Common myeloid progenitor, CD34-positive (primary cell): Measurements from ENCODE around the gene AGTPBP1.
"Not testable (repeated sequence)": the region's sequence is repeated elsewhere in the genome, so short reads cannot be mapped to it uniquely, and the experiment has no call there.

Source experiments
- CTCF ChIA-PET: fragments of 350-600 bp; sonication (Branson Sonifier 250); formaldehyde crosslinking; loops from one replicate; lab custom pipeline; 2021; ENCODE audit warnings: antibody characterized with exemption; lab: Charles Lee
- POLR2A ChIA-PET: fragments of 350-600 bp; sonication (Branson Sonifier 250); formaldehyde crosslinking; loops from one replicate; lab custom pipeline; 2021; ENCODE audit warnings: antibody characterized with exemption; lab: Charles Lee
- DNase-seq, 3 donors: peaks; one replicate each; pipeline versions ENCODE4 v3.0.0 to v3.0.0-alpha.2; 2013
- H3K27ac ChIP-seq, 2 experiments: 1 replicate in 1 of 2; 2 replicates in 1 of 2; pipeline ENCODE4 v1.7.0; 2013; ENCODE audit warnings: inconsistent platforms in 2 of 2, low read length in 2 of 2, mild to moderate bottlenecking in 2 of 2, low read depth in 1 of 2, moderate library complexity in 1 of 2; ENCODE audit not compliant: severe bottlenecking in 2 of 2, insufficient read depth in 1 of 2, poor library complexity in 1 of 2
- H3K27me3 ChIP-seq, 5 experiments: replicated peaks in 2 of 5; 1 replicate in 3 of 5; 2 replicates in 2 of 5; pipeline versions ENCODE4 v1.6.1 to v1.7.0; 2013; ENCODE audit warnings: low read length in 4 of 5, mild to moderate bottlenecking in 2 of 5, moderate library complexity in 2 of 5, inconsistent platforms in 1 of 5; ENCODE audit not compliant: insufficient read depth in 5 of 5, control insufficient read depth in 4 of 5
- H3K36me3 ChIP-seq, 4 experiments: 1 replicate in 2 of 4; 2 replicates in 2 of 4; pipeline versions ENCODE4 v1.6.1 to v1.7.0; 2013; ENCODE audit warnings: low read length in 3 of 4, control low read depth in 1 of 4, mild to moderate bottlenecking in 1 of 4; ENCODE audit not compliant: control insufficient read depth in 4 of 4, insufficient read depth in 4 of 4
- H3K4me1 ChIP-seq, 4 experiments: 1 replicate in 3 of 4; 2 replicates in 1 of 4; pipeline versions ENCODE4 v1.6.1 to v1.7.1; 2013; ENCODE audit warnings: low read length in 3 of 4, mild to moderate bottlenecking in 3 of 4, control low read depth in 1 of 4, inconsistent platforms in 1 of 4, moderate library complexity in 1 of 4; ENCODE audit not compliant: control insufficient read depth in 4 of 4, insufficient read depth in 4 of 4; ENCODE audit errors: control extremely low read depth in 1 of 4
- H3K4me3 ChIP-seq, 7 experiments: 1 replicate in 4 of 7; 2 replicates in 3 of 7; pipeline versions ENCODE4 v1.5.1 to v1.7.0; 2013; ENCODE audit warnings: mild to moderate bottlenecking in 7 of 7, low read length in 6 of 7, moderate library complexity in 6 of 7, inconsistent platforms in 2 of 7, low read depth in 2 of 7, control low read depth in 1 of 7; ENCODE audit not compliant: insufficient read depth in 4 of 7, control insufficient read depth in 1 of 7; ENCODE audit errors: extremely low read depth in 1 of 7
- H3K9me3 ChIP-seq, 5 experiments: 1 replicate in 4 of 5; 2 replicates in 1 of 5; pipeline versions ENCODE4 v1.6.1 to v1.7.1; 2013; ENCODE audit warnings: low read length in 4 of 5, mild to moderate bottlenecking in 2 of 5, inconsistent platforms in 1 of 5, low read depth in 1 of 5, moderate library complexity in 1 of 5; ENCODE audit not compliant: control insufficient read depth in 4 of 5, insufficient read depth in 2 of 5; ENCODE audit errors: control extremely low read depth in 1 of 5
- WGBS: methylation state at CpG from one replicate; pipeline ENCODE4 v1.1.5; 2013; ENCODE audit not compliant: insufficient coverage; 5-methylcytosine and 5-hydroxymethylcytosine counted together

AGTPBP1 gene

DNA sequence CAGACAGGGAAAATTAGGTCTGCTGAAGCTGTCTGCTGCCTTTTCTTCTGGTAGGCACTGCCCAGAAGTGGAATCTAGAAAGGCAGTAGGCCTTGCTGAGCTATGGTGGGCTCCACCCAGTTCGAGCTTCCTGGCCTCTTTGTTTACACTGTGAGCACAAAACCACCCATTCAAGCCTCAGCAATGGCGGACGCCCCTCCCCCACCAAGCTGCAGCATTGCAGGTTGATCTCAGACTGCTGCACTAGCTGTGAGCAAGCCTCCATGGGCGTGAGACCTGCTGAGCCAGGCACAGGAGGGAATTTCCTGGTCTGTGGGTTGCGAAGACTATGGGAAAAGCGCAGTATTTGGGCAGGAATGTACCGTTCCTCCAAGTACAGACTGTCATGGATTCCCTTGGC, 18.5 kb downstream of the AGTPBP1 start:
- ChIA-PET CTCF (interaction anchor here (1.1 kb wide), 1 partner anchor 25 kb away, joined by 3 read pairs; no protein-coding TSS in a partner anchor), POLR2A (no interaction called here)
- peaks cover 0 to 2% (median 0%) of the 10 kb centered on the region in 4 experiments for H3K4me1 ChIP-seq
- no peaks in the 10 kb centered on the region for H3K27me3 ChIP-seq
- H3K9me3 ChIP-seq, result no peaks in the 10 kb centered on the region
- H3K4me3 ChIP-seq, result no peak overlapping the region
- no peak for DNase-seq
- H3K27ac ChIP-seq, result no peak overlapping the region
- WGBS, result 97% methylated on average over 7 of the region's 7 CpGs
- peaks cover 0 to 11% (median 4%) of the 10 kb centered on the region in 4 experiments for H3K36me3 ChIP-seq

DNA sequence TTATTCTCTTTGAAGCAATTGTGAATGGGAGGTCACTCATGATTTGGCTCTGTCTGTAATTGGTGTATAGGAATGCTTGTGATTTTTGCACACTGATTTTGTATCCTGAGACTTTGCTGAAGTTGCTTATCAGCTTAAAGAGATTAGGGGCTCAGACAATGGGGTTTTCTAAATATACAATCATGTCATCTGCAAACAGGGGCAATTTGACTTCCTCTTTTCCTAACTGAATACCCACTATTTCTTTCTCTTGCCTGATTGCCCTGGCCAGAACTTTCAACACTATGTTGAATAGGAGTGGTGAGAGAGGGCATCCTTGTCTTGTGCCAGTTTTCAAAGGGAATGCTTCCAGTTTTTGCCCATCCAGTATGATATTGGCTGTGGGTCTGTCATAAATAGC, 22.3 kb downstream of the AGTPBP1 start:
- CTCF ChIA-PET, H3K9me3 ChIP-seq, POLR2A ChIA-PET, H3K27me3 ChIP-seq, H3K4me3 ChIP-seq, H3K27ac ChIP-seq, DNase-seq: not testable (repeated sequence)
- Histone ChIP-seq H3K4me1 (peaks cover 14 to 29% (median 20%) of the 10 kb centered on the region in 4 experiments), H3K36me3 (peaks cover 0 to 11% (median 4%) of the 10 kb centered on the region in 4 experiments)

DNA sequence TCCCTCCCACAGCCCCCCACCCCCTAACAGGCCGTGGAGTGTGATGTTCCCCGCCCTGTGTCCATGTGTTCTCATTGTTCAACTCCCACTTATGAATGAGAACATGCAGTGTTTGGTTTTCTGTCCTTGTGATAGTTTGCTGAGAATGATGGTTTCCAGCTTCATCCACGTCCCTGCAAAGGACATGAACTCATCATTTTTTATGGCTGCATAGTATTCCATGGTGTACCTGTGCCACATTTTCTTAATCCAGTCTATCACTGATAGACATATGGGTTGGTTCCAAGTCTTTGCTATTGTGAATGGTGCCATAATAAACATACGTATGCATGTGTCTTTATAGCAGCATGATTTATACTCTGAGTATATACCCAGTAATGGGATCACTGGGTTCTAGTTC, 23.9 kb downstream of the AGTPBP1 start:
- POLR2A ChIA-PET, result not testable (repeated sequence)
- no CpG with 5 or more reads among the region's 4 CpGs for WGBS

DNA sequence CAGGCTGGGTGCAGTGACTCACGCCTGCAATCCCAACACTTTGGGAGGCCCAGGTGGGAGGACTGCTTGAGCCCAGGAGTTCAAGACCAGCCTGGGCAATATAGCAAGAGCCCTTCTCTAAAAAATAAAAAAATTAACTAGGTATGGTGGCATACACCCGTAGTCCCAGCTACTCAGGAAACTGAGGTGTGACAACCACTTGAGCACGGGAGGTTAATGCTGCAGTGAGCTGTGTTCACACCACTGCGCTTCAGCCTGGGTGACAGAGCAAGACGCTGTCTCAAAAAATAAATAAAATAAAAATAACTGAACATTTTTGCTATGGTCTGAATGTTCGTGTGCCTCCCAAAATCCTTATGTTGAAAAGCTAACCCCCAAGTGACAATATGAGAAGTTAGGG, 24.5 kb downstream of the AGTPBP1 start:
- Histone ChIP-seq H3K27me3 (no peaks in the 10 kb centered on the region), H3K4me3 (peak overlapping the region in 1 of 7 experiments; percentile 30), H3K27ac (no peak overlapping the region), H3K9me3 (no peaks in the 10 kb centered on the region), H3K36me3 (peaks cover 0 to under 1% (median 0%) of the 10 kb centered on the region in 4 experiments), H3K4me1 (peaks cover 14 to 35% (median 20%) of the 10 kb centered on the region in 4 experiments)
- WGBS, result 100% methylated on average over 3 of the region's 6 CpGs
- CTCF ChIA-PET, result interaction anchor here (0.6 to 1.3 kb wide), 2 partner anchors 21 to 67 kb away, joined by 3 read pairs; no protein-coding TSS in a partner anchor
- POLR2A ChIA-PET, result no interaction called here
- no peak for DNase-seq

More for the DNA sequence above, 23.9 kb downstream of the AGTPBP1 start:
- H3K27me3 ChIP-seq, DNase-seq, CTCF ChIA-PET, H3K9me3 ChIP-seq, H3K36me3 ChIP-seq, H3K27ac ChIP-seq, H3K4me3 ChIP-seq: not testable (repeated sequence)
- peaks cover 14 to 35% (median 20%) of the 10 kb centered on the region in 4 experiments for H3K4me1 ChIP-seq

DNA sequence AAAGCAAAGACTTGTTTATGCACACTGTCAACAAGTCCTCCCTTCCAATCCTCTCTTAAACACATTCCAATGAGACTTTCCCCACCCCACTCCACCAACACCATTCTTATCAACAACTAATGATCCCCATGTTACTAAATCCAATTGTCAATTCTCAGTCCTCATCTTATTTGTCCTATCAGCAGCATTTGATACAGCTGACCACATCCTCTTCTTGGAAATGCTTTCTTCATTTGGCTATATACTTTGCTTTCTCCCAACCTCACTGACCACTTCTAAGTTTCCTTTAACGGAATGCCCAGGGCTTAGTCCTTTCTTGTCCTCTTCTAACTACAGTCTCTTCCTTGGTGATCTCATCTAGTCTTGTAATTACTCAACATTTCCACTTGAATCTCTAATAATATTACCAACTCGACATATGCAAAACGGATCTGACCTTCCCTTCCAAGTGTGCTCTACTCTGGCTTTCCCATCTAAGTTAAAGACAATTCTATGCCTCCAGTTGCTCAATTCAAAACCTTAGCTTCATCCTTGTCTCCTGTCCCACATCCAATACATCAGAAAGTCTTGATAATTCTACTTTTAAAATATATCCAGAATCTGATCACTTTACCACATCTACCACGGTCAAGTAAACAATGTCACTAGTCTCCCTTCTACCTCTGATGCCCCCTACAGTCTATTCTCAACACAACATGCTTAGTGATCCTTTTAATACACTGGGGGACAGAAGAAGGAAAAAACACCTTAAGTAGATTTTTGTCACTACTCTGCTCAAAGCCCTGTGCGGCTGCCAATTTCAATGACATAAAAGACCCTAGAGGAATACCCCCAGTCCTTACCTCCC, 25.5 kb downstream of the AGTPBP1 start:
- ChIA-PET POLR2A (no interaction called here), CTCF (interaction anchor here (0.6 to 2.0 kb wide), 6 partner anchors 9 to 66 kb away, joined by 3 to 7 read pairs (median 4); no protein-coding TSS in a partner anchor)
- peak in 2 of 3 donors; percentile 20 to 24 for DNase-seq
- Histone ChIP-seq H3K27ac (no peak overlapping the region), H3K27me3 (no peaks in the 10 kb centered on the region), H3K4me1 (peaks cover 14 to 35% (median 20%) of the 10 kb centered on the region in 4 experiments), H3K4me3 (peak overlapping the region in 2 of 7 experiments; percentile 30 to 53), H3K36me3 (no peaks in the 10 kb centered on the region), H3K9me3 (no peaks in the 10 kb centered on the region)
- WGBS, result 86% methylated on average over 5 of the region's 5 CpGs

DNA sequence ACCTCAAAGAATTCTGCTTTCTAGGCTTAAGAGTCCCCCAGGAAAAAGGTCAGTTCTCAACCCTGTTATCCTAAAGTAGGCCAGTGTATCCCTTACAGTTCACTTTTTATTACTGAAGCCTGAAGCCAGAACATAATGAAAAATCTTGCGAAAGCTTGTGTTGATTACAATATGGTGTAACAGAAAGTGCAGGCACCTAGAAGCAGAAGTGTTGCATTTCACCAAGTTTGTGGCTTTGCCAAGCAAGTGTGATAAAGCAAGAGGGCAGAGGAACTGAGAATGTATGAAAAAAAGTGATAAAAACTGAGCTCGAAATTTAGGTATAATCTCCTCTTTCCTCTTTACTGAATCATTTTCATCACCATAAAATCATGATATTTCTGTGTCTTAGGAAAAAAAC, 26.2 kb downstream of the AGTPBP1 start:
- H3K36me3 ChIP-seq, result no peaks in the 10 kb centered on the region
- H3K27me3 ChIP-seq, result no peaks in the 10 kb centered on the region
- peaks cover 14 to 35% (median 20%) of the 10 kb centered on the region in 4 experiments for H3K4me1 ChIP-seq
- ChIA-PET CTCF (interaction anchor here (1.2 to 2.0 kb wide), 4 partner anchors 10 to 24 kb away, joined by 3 to 7 read pairs (median 4); no protein-coding TSS in a partner anchor), POLR2A (no interaction called here)
- H3K9me3 ChIP-seq, result no peaks in the 10 kb centered on the region
- WGBS, result 0% methylated on average over 1 of the region's 2 CpGs
- peak overlapping the region in 2 of 7 experiments; percentile 30 to 53 for H3K4me3 ChIP-seq
- H3K27ac ChIP-seq, result no peak overlapping the region
- DNase-seq, result peak; percentile 34 to 84 (median 79)

DNA sequence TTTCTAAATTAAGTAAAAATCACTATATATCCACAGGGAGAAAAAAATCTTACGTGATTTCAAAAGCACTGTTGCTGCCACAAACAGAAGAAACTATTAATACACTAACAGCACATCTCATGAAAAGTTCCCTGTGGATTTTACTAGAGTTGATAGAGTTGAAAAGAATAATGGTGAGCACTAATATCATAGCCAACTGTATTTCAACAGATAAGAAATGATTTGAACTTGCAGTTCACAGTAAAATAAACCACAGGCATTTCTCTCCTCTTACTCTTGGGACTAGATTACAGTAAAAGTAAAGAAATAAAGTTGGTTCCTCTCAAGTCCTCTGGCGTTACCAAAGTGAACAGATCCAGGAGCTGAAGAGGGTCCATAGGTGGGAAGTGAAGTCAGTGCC, 27.9 kb downstream of the AGTPBP1 start:
- Histone ChIP-seq H3K4me1 (peaks cover 14 to 35% (median 20%) of the 10 kb centered on the region in 4 experiments), H3K27ac (no peak overlapping the region), H3K9me3 (peaks cover 0 to 10% (median 2%) of the 10 kb centered on the region in 5 experiments), H3K36me3 (peaks cover 0 to 5% (median under 1%) of the 10 kb centered on the region in 4 experiments), H3K27me3 (no peaks in the 10 kb centered on the region), H3K4me3 (no peak overlapping the region)
- CTCF ChIA-PET, result no interaction called here
- WGBS, result 100% methylated on average over 1 of the region's 2 CpGs
- POLR2A ChIA-PET, result no interaction called here
- DNase-seq, result no peak
